Adrenal gland (tissue), 5 donors: ENCODE results near the gene TENT5C.

Source experiments
- POLR2A ChIP-seq, 2 donors: fragments of 450-650 bp; IDR thresholded peaks; one replicate each; pipeline ENCODE4 v1.6.1; 2017; ENCODE audit warnings: antibody characterized with exemption in 2 of 2, mild to moderate bottlenecking in 2 of 2, moderate library complexity in 1 of 2
- TF ChIP-seq, protein P1 (sequence below), 6 experiments: fragments of 450-650 bp in 4 of 6; fragments of 200-600 bp in 2 of 6; sonication (generic) in 1 of 6; IDR thresholded peaks; 1 replicate in 5 of 6; 2 replicates in 1 of 6; pipeline versions ENCODE4 v1.5.1 to v1.8.0; 2016 to 2021; ENCODE audit warnings: antibody characterized with exemption in 6 of 6, mild to moderate bottlenecking in 2 of 6, moderate library complexity in 1 of 6
- donor health status: DM: no; HTN: no; CAD: no.

GRCh38 chr1:117636637-117637425, 31.0 kb downstream of the TENT5C start:
- TF ChIP-seq, protein P1, sequence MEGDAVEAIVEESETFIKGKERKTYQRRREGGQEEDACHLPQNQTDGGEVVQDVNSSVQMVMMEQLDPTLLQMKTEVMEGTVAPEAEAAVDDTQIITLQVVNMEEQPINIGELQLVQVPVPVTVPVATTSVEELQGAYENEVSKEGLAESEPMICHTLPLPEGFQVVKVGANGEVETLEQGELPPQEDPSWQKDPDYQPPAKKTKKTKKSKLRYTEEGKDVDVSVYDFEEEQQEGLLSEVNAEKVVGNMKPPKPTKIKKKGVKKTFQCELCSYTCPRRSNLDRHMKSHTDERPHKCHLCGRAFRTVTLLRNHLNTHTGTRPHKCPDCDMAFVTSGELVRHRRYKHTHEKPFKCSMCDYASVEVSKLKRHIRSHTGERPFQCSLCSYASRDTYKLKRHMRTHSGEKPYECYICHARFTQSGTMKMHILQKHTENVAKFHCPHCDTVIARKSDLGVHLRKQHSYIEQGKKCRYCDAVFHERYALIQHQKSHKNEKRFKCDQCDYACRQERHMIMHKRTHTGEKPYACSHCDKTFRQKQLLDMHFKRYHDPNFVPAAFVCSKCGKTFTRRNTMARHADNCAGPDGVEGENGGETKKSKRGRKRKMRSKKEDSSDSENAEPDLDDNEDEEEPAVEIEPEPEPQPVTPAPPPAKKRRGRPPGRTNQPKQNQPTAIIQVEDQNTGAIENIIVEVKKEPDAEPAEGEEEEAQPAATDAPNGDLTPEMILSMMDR (IDR thresholded peaks at IDR 0.05): no peak
- TF ChIP-seq POLR2A (IDR thresholded peaks at IDR 0.05): no peak
